Stimulated activated naive CD8-positive, alpha-beta T cell treated with anti-CD3 and anti-CD28 coated beads, Interleukin-15, Interleukin-2, amounts not matched to agents 100 U/mL and 50 U/mL, for 24 hours (primary cell): Measurements from ENCODE around the gene APOBEC3F.
"Not testable (repeated sequence)": the region's sequence is repeated elsewhere in the genome, so short reads cannot be mapped to it uniquely, and the experiment has no call there.

Source experiments
- ATAC-seq: fragments of 150-1000 bp; cut with Tn5 transposase; one replicate; pipeline ENCODE4 v1.10.0; 2021
- DNase-seq: peaks from one replicate; pipeline ENCODE4 v3.0.0; 2021

APOBEC3F gene

DNA sequence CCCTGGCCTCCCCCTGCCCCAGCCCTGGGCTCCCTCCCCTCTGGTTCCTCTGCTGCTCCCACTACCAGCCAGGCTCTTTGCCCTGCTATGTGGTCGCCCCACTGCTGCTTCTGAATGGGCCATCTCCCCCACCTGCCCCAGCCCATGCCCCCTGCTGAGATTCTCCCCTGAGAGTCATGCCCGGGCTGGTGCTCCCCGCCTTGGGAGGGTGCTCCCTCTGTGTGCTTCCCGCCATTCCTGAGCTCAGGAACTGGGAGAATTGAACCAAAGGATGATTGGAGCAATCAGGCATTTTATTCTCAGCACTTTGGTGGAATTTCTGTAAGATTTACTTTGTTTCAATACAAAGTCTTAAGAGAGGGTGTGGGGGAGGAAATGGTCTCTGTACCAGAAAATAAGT lies 12.9 kb upstream of the APOBEC3F start:
- ATAC-seq (no peak), DNase-seq (no peak)

DNA sequence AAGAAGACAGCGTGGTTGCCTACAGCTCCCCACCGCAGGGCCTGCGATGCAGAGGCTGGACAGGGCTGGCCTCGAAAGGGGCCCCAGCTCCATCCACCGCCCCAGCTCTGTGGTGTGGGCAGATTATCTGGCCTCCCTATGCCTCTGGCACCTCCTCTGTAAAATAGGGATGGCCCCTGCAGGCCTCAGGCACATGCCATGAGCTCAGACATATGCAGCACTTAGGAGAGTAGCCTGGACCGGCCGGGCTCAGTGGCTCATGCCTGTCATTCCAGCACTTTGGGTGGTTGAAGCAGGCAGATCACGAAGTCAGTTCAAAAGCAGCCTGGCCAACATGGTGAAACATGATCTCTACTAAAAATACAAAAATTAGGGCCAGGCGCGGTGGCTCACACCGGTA lies 12.4 kb upstream of the APOBEC3F start:
- no peak for DNase-seq
- ATAC-seq, result no peak

GRCh38 chr22:39029227-39029626 lies 11.4 kb upstream of the APOBEC3F start:
- ATAC-seq (no peak), DNase-seq (no peak)

DNA sequence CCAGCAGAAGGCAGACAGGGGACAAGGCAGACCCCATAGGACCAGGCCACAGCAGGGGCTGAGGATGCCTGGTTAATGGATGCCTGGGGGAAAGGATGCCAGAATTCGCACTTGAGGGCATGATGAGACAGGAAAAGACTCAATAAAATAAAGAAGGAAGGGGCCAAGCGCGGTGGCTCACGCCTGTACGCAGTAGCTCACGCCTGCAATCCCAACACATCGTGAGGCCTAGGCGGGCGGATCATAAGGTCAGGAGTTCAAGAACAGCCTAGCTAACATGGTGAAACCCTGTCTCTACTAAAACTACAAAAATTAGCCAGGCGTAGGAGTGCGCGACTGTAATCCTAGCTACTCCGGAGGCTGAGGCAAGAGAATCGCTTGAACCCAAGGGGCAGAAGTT lies 10.0 kb upstream of the APOBEC3F start:
- ATAC-seq (no peak), DNase-seq (no peak)

- ATAC-seq, DNase-seq: not testable (repeated sequence)
Observed at GRCh38 chr22:39031434-39032295, 9.0 kb upstream of the APOBEC3F start.

- ATAC-seq, DNase-seq: not testable (repeated sequence)
Observed at GRCh38 chr22:39037071-39037470, 3.6 kb upstream of the APOBEC3F start.

- ATAC-seq (no peak), DNase-seq (no peak)
Observed at GRCh38 chr22:39039306-39040126, 1.1 kb upstream of the APOBEC3F start.

- not testable (repeated sequence) for DNase-seq, ATAC-seq
Observed at GRCh38 chr22:39040155-39040537, 518 bp upstream of the APOBEC3F start.

DNA sequence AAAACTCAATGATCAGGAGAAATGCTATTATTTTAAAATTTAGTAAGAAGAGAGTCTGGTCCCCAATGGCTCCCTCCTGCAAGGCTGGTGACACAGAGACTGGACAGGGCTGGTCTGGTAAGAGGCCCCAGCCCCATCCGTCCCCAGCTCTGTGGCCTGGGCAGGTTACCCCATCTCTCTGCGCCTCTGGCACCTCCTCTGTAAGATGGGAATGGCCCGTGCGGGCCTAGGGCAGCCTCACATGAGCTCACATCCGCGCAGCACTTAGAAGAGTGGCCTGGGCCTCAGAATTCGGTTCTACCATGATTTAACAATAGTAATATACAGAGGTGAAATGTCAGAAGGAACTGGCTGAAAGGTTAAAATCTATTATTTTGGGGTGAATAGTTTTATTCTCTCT lies 1.2 kb downstream of the APOBEC3F start:
- DNase-seq (no peak), ATAC-seq (no peak)

- ATAC-seq, DNase-seq: not testable (repeated sequence)
Observed at GRCh38 chr22:39043063-39043462, 2.4 kb downstream of the APOBEC3F start.

- ATAC-seq, DNase-seq: not testable (repeated sequence)
Observed at GRCh38 chr22:39045136-39045535, 4.5 kb downstream of the APOBEC3F start.

DNA sequence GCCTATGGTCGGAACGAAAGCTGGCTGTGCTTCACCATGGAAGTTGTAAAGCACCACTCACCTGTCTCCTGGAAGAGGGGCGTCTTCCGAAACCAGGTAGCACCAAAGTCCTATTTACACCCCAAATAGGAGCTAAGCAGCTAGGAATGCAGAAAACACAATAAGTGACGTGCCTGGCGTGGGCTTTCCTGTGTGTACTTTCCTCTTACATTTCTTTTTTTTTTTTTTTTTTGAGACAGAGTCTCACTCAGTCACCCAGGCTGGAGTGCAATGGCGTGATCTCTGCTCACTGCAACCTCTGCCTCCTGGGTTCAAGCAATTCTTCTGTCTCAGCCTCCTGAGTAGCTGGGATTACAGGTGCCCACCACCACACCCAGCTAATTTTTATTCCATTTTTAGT lies 8.8 kb downstream of the APOBEC3F start:
- ATAC-seq, DNase-seq: not testable (repeated sequence)

DNA sequence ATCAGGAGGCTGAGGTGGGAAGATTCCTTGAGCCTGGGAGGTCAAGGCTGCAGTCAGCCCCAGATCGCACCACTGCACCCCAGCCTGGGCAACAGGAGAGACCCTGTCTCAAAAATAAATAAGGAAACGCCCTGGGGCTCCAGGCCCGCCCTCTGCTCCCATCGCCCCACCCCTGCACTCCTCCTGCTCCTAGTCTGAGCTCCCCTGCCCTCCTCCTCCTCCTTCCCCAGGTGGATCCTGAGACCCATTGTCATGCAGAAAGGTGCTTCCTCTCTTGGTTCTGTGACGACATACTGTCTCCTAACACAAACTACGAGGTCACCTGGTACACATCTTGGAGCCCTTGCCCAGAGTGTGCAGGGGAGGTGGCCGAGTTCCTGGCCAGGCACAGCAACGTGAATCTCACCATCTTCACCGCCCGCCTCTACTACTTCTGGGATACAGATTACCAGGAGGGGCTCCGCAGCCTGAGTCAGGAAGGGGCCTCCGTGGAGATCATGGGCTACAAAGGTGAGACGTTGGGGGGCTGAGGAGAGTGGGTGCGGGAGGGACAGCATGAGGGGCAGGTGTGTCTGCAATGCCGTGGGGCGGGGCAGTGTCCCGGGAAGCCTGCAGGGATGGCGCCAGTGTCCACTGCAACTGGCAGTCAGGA lies 11.3 kb downstream of the APOBEC3F start:
- ATAC-seq, DNase-seq: not testable (repeated sequence)

- ATAC-seq (no peak), DNase-seq (no peak)
Observed at GRCh38 chr22:39055658-39056057, 15.0 kb downstream of the APOBEC3F start.

- not testable (repeated sequence) for ATAC-seq, DNase-seq
Observed at GRCh38 chr22:39061290-39061689, 20.6 kb downstream of the APOBEC3F start.

- ATAC-seq, DNase-seq: not testable (repeated sequence)
Observed at GRCh38 chr22:39061951-39062350, 21.3 kb downstream of the APOBEC3F start.

- not testable (repeated sequence) for DNase-seq, ATAC-seq
Observed at GRCh38 chr22:39063904-39064303, 23.2 kb downstream of the APOBEC3F start.

DNA sequence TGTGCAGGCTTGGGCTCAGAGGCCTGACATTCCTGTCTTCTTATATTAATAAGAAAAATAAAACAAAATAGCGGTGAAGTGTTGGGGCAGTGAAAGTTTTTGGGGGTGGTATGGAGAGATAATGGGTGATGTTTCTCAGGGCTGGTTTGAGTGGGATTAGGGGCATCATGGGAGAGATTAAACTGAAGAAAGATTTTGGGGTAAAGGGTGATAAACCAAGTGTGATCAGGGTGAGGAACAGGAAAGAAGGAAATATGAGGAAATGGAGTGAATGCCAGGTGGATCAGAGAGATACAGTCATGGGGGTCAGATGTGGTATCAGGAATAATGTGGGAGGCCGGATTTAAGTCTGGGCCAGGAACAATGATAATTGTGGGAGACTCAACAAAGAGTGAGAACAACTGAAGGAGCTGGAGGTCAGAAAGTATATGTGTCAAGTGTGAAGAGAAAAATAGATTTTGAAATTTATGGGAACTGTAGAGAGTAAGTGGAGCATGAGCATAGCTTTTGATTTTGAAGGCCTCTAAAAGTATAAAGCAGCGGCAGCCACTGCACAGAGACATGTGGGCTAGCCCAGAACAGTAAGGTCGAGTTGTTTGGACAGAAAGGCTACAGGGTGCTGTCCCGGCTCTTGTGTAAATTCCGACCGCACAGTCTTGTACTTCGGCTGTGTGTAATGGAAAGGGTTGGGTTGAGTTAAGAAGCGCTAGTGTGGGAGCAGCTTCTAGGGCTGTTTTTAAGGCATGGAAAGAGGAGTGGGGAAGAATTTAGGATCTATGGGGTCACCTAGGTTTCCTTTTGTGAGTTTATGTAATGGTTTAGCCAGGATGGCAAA lies 26.0 kb downstream of the APOBEC3F start:
- DNase-seq, result not testable (repeated sequence)
- ATAC-seq, result peak; percentile 6

DNA sequence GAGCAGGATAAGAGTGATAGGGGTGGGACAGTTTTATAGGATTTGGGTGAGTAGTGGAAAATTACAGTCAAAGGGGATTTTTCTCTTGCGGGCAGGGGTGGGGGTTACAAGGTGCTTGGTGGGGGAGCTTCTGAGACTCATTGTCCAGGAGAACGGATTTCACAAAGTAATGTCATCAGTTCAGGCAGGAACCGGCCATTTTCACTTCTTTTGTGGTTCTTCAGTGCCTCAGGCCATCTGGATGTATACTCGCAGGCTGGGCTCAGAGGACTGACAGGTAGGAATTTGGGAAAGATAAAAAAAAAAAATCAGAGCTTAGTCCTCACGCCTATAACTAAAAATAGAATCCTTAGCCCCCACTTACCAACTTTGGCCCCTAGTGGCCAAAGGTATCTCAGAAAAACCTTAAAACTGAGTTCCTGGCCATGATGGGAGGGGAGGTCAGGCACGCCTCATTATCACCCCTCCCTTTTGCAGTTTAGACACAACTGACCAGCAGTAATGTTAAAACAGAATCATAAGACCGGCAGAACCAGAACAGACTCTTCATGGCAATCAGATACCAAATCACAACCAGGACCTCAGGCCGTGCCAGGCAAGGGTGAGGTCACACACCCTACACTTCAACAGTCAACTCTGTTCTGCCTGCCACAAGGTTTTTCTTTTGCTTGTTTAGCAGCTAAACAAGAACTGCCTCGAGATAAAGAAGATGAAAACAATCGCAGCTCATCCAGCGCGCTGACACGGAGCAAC lies 27.5 kb downstream of the APOBEC3F start:
- DNase-seq, result no peak
- no peak for ATAC-seq

DNA sequence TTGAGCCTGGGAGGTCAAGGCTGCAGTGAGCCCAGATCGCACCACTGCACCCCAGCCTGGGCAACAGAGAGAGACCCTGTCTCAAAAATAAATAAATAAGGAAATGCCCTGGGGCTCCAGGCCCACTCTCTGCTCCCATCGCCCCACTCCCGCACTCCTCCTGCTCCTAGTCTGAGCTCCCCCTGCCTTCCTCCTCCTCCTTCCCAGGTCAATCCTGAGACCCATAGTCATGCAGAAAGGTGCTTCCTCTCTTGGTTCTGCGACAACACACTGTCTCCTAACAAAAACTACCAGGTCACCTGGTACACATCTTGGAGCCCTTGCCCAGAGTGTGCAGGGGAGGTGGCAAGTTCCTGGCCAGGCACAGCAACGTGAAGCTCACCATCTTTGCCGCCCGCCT lies 29.5 kb downstream of the APOBEC3F start:
- ATAC-seq, result no peak
- DNase-seq, result no peak

DNA sequence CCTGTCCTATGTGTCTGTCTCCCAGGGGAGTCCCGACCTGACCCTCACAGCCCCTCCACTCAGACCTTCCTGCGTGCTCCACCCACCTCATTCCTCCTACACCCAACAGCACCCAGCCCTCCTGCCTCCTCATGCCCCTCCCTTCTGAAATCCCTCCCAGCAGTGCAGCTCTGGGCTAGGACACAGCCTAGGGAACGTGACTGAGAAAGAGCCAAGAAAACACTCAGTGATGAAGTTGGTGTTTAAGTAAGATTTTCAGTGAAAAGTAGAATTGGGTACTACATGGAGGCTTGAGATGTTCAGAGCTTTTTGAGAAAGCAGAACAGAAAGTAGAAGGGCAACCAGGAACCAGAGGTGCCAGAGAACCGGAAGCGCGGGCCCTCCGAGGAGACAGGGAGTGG lies 31.9 kb downstream of the APOBEC3F start:
- ATAC-seq, DNase-seq: not testable (repeated sequence)
